GM18507 (cell line): ENCODE measurements around the gene CMTM2.
"Not testable (repeated sequence)": the region's sequence is repeated elsewhere in the genome, so short reads cannot be mapped to it uniquely, and the experiment has no call there.

Experiments
- DNase-seq: peaks from one replicate; pipeline ENCODE4 v3.0.0; 2011; ENCODE audit warnings: low read depth; ENCODE audit not compliant: insufficient read length; ENCODE audit errors: extremely low spot score
- FAIRE-seq: peaks from 2 replicates; lab custom pipeline; 2011; peaks lifted over from hg19 to GRCh38; lab: Jason Lieb, UNC

Gene CMTM2

GRCh38 chr16:66552286-66553177, 26.7 kb upstream of the CMTM2 start, which contains the start of gene CKLF:
CKLF (plus strand) TSS chr16:66552576; CDS start chr16:66552716, 140 bp downstream.
- peak; percentile 63 for FAIRE-seq
- peak; percentile 91 for DNase-seq

- FAIRE-seq (no peak), DNase-seq (no peak)
Observed at GRCh38 chr16:66553223-66553622, 26.0 kb upstream of the CMTM2 start.

GRCh38 chr16:66554021-66554420, 25.2 kb upstream of the CMTM2 start:
- DNase-seq = no peak
- no peak for FAIRE-seq

GRCh38 chr16:66554495-66554894, 24.8 kb upstream of the CMTM2 start:
- FAIRE-seq = no peak
- no peak for DNase-seq

GRCh38 chr16:66560107-66560506, 19.2 kb upstream of the CMTM2 start:
- FAIRE-seq (no peak), DNase-seq (no peak)

GRCh38 chr16:66561381-66562080, 17.7 kb upstream of the CMTM2 start:
- FAIRE-seq (peak; percentile 62), DNase-seq (no peak)

- DNase-seq (no peak), FAIRE-seq (no peak)
Observed at GRCh38 chr16:66562409-66562808, 16.9 kb upstream of the CMTM2 start.

- FAIRE-seq = no peak
- DNase-seq = no peak
Observed at GRCh38 chr16:66562986-66563385, 16.3 kb upstream of the CMTM2 start.

- no peak for DNase-seq
- FAIRE-seq = no peak
Observed at GRCh38 chr16:66563574-66564334, 15.5 kb upstream of the CMTM2 start.

GRCh38 chr16:66566051-66566901, 13.0 kb upstream of the CMTM2 start, which contains the start of gene CMTM1:
CMTM1 (plus strand) TSS chr16:66566439; CDS start chr16:66566514, 75 bp downstream.
- FAIRE-seq = no peak

GRCh38 chr16:66567270-66567669, 12.0 kb upstream of the CMTM2 start:
- not testable (repeated sequence) for FAIRE-seq, DNase-seq

More at GRCh38 chr16:66566051-66566901, 13.0 kb upstream of the CMTM2 start, which contains the start of gene CMTM1:
- DNase-seq = no peak

GRCh38 chr16:66568355-66568754, 10.9 kb upstream of the CMTM2 start:
- DNase-seq (no peak), FAIRE-seq (no peak)

GRCh38 chr16:66569131-66569530, 10.1 kb upstream of the CMTM2 start:
- DNase-seq (no peak), FAIRE-seq (no peak)

GRCh38 chr16:66569827-66570405, 9.3 kb upstream of the CMTM2 start:
- no peak for DNase-seq
- FAIRE-seq = no peak

- DNase-seq (no peak), FAIRE-seq (no peak)
Observed at GRCh38 chr16:66572356-66572755, 6.9 kb upstream of the CMTM2 start.

- no peak for FAIRE-seq
- DNase-seq = no peak
Observed at GRCh38 chr16:66574081-66574480, 5.2 kb upstream of the CMTM2 start.

- DNase-seq = no peak
- FAIRE-seq = no peak
Observed at GRCh38 chr16:66574531-66574930, 4.7 kb upstream of the CMTM2 start.

GRCh38 chr16:66575060-66575459, 4.2 kb upstream of the CMTM2 start:
- FAIRE-seq = no peak
- no peak for DNase-seq

- FAIRE-seq (no peak), DNase-seq (no peak)
Observed at GRCh38 chr16:66576296-66576695, 3.0 kb upstream of the CMTM2 start.
